ENCODE measurements around the gene GRK4.
A peak's percentile ranks its signal among the peaks of the same experiment; 100 is the strongest.

GRK4 gene

DNA sequence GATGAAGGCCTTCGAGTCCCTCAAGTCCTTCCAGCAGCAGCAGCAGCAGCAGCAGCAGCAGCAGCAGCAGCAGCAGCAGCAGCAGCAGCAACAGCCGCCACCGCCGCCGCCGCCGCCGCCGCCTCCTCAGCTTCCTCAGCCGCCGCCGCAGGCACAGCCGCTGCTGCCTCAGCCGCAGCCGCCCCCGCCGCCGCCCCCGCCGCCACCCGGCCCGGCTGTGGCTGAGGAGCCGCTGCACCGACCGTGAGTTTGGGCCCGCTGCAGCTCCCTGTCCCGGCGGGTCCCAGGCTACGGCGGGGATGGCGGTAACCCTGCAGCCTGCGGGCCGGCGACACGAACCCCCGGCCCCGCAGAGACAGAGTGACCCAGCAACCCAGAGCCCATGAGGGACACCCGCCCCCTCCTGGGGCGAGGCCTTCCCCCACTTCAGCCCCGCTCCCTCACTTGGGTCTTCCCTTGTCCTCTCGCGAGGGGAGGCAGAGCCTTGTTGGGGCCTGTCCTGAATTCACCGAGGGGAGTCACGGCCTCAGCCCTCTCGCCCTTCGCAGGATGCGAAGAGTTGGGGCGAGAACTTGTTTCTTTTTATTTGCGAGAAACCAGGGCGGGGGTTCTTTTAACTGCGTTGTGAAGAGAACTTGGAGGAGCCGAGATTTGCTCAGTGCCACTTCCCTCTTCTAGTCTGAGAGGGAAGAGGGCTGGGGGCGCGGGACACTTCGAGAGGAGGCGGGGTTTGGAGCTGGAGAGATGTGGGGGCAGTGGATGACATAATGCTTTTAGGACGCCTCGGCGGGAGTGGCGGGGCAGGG lies 111.7 kb downstream of the GRK4 start:
- DNase-seq: peak; percentile 69

GRCh38 chr4:3075652-3075981 lies 112.2 kb downstream of the GRK4 start:
- no peak for DNase-seq

- peak; percentile 31 for DNase-seq
Measured at GRCh38 chr4:3077796-3078195, 114.4 kb downstream of the GRK4 start.

GRCh38 chr4:3079694-3080123 lies 116.3 kb downstream of the GRK4 start:
- DNase-seq: no peak

DNA sequence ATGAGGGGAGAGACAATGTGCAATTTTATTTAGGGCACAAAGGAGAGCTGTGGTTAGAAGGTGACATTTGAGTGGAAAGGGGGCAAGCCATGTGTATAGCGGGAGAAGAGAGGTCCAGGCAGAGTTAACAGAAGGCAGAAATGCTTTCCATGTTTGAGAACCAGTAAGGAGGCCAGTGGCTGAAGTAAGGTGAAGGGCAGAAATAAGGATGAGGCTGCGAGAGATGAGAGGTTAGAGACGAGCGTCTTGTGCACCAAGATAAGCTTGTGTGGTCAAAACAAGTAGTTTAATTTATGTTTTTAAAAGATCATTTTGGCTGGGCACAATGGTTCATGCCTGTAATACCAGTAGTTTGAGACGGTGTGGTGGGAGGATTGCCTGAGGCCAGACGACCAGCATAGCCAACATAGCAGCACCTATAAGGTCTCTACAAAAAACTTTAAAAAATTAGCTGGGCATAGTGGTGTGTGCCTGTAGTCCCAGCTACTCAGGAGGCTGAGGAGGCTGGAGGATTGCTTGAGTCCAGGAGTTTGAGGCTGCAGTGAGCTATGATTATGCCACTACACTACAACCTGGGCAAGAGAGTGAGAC lies 119.6 kb downstream of the GRK4 start:
- DNase-seq: no peak

DNA sequence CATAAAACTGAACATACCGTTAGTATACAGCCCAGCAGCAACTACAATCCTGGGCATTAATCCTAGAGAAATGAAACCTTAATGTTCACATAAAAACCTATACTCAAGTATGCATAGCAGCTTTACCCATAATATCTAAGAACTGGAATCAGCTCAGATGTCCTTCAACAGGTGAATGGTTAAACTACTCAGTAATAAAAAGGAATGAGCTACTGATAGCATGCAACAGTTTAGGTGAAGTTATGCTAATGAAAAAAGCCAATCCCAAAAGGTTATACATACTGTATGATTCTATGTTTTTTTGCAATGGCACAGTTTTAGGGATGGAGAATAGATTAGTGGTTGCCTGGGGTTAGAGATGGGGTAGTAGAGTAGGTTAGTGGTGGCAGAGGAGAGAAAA lies 120.4 kb downstream of the GRK4 start:
- DNase-seq: no peak

DNA sequence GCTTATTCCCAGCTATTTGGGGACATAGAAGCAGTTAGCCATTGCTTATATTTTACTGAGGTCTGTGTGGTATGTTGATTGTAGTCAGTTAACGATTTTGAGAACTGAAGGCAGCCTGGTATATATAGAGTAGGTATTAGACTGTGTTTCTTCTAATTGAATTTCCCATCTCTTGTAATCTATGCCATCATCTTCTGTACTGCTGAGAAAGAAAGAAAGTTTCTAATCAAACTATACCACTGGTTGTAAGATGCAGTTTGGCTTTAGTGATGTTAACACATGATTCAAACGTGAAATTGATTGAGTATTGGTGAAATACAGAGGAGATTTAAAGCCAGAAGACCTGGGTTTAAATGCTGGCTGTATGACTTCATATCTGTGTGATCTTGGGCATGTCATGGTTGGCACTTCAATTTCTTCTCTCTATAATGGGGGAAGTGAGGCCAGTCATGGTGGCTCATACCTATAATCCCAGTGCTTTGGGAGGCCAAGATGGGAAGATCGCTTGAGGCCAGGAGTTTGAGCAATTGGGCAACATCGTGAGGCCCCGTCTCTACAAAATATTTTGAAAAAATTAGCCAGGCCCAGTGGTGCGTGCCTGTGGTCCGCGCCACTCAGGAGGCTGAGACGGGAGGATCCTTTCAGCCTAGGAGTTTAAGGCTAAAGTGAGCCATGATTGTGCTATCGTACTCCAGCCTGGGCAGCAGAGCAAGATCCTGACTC lies 122.7 kb downstream of the GRK4 start:
- DNase-seq: no peak

GRCh38 chr4:3087115-3087797 lies 123.9 kb downstream of the GRK4 start:
- DNase-seq: no peak
